GM12878 (cell line): ENCODE measurements around the gene DPP6. TPM values are rescaled to one million over a fixed set of nuclear protein-coding genes. Genes with fewer than 3 reads are reported as not detected.

Experiments used
- ATAC-seq: fragments of 200-7000 bp; cut with Tn5 transposase; 3 replicates; pipeline ENCODE4 v1.9.1; 2020; ENCODE audit warnings: mild to moderate bottlenecking, moderate library complexity
- BruUV-seq: library from RNA; stranded (reverse); fragments of 400-500 nt; replicated peaks from 2 replicates; lab custom pipeline; 2021; lab: Mats Ljungman, UMichigan
- CTCF ChIA-PET: fragments of 300-600 bp; sonication (Branson Sonifier 250); formaldehyde crosslinking; extraction: SDS; loops from one replicate; lab custom pipeline; 2021; ENCODE audit warnings: inconsistent platforms; lab: Yijun Ruan, JAX
- POLR2A ChIA-PET: fragments of 350-600 bp; formaldehyde crosslinking; extraction: SDS; loops from one replicate; lab custom pipeline; 2021; ENCODE audit warnings: inconsistent platforms; lab: Charles Lee
- RAD21 ChIA-PET: fragments of 300-600 bp; sonication (Branson Sonifier 250); formaldehyde crosslinking; loops from one replicate; lab custom pipeline; 2023; ENCODE audit warnings: antibody characterized with exemption; ENCODE audit not compliant: unreplicated experiment; lab: Charles Lee
- SMC1A ChIA-PET: fragments of 300-600 bp; sonication (Branson Sonifier 250); formaldehyde crosslinking; loops from one replicate; lab custom pipeline; 2023; ENCODE audit not compliant: unreplicated experiment, uncharacterized antibody; lab: Charles Lee
- DNase-seq: peaks from one replicate; pipeline ENCODE4 v3.0.0-alpha.2; 2011; ENCODE audit warnings: low read depth, low spot score
- FAIRE-seq: peaks from 3 replicates; lab custom pipeline; 2011; peaks lifted over from hg19 to GRCh38; lab: Jason Lieb, UNC
- H2AFZ ChIP-seq: 2 replicates; pipeline ENCODE4 v1.6.0; 2011; ENCODE audit warnings: low read depth, low read length, control low read depth; ENCODE audit not compliant: control insufficient read depth
- H3K27ac ChIP-seq: 2 replicates; pipeline ENCODE4 v1.5.1; 2011; ENCODE audit warnings: control low read depth; ENCODE audit not compliant: control insufficient read depth, insufficient read depth
- H3K27me3 ChIP-seq, 2 experiments: replicated peaks in 1 of 2; 2 replicates each; pipeline versions ENCODE4 v1.6.0 to v1.6.1; 2011; ENCODE audit warnings: low read length in 1 of 2; ENCODE audit not compliant: control insufficient read depth in 2 of 2, insufficient read depth in 2 of 2
- H3K36me3 ChIP-seq, 2 experiments: 2 replicates each; pipeline ENCODE4 v1.5.1; 2011; ENCODE audit warnings: low read length in 1 of 2; ENCODE audit not compliant: control insufficient read depth in 2 of 2, insufficient read depth in 2 of 2
- H3K4me1 ChIP-seq: 2 replicates; pipeline ENCODE4 v1.6.1; 2011; ENCODE audit warnings: mild to moderate bottlenecking, low read length, moderate library complexity, mixed read lengths; ENCODE audit not compliant: control insufficient read depth, insufficient read depth
- H3K4me2 ChIP-seq: 2 replicates; pipeline ENCODE4 v1.6.0; 2011; ENCODE audit warnings: control low read depth; ENCODE audit not compliant: control insufficient read depth, insufficient read depth
- H3K4me3 ChIP-seq: fragments of 200-600 bp; sonication (generic); 2 replicates; pipeline ENCODE4 v1.5.1; 2016
- H3K79me2 ChIP-seq: 2 replicates; pipeline ENCODE4 v1.6.0; 2011; ENCODE audit warnings: low read length; ENCODE audit not compliant: control insufficient read depth, insufficient read depth
- H3K9ac ChIP-seq: 2 replicates; pipeline ENCODE4 v1.8.0; 2011; ENCODE audit warnings: low read length, control low read depth, mixed read lengths; ENCODE audit not compliant: control insufficient read depth, insufficient read depth
- H3K9me3 ChIP-seq: replicated peaks from 3 replicates; pipeline ENCODE4 v1.5.1; 2011; ENCODE audit warnings: mild to moderate bottlenecking, low read length; ENCODE audit not compliant: control insufficient read depth, insufficient read depth
- H4K20me1 ChIP-seq: 2 replicates; pipeline ENCODE4 v1.6.0; 2011; ENCODE audit not compliant: control insufficient read depth, insufficient read depth
- ASH2L ChIP-seq: fragments of 300-600, 200-600 bp; sonication (generic); IDR thresholded peaks from 2 replicates; pipeline ENCODE4 v1.6.1; 2017; ENCODE audit warnings: low read depth, mild to moderate bottlenecking, borderline replicate concordance
- BRCA1 ChIP-seq: IDR thresholded peaks from 2 replicates; pipeline ENCODE4 v1.6.1; 2011; ENCODE audit warnings: low read depth, low read length, improper control_type of control experiment
- CBFB ChIP-seq: IDR thresholded peaks from 2 replicates; pipeline ENCODE4 v1.6.1; 2016; ENCODE audit warnings: antibody characterized with exemption, low read depth
- CBX5 ChIP-seq: sonication (generic); IDR thresholded peaks from 2 replicates; pipeline ENCODE4 v1.6.1; 2016; ENCODE audit warnings: low read depth, moderate library complexity, mild to moderate bottlenecking, inconsistent platforms
- CHD1 ChIP-seq: IDR thresholded peaks from 2 replicates; pipeline ENCODE4 v1.6.1; 2012; ENCODE audit warnings: low read depth, low read length, improper control_type of control experiment
- CHD4 ChIP-seq: fragments of 200-600 bp; sonication (generic); IDR thresholded peaks from 2 replicates; pipeline ENCODE4 v1.6.1; 2016; ENCODE audit warnings: mild to moderate bottlenecking
- EGR1 ChIP-seq, 2 experiments: IDR thresholded peaks; 1 replicate in 1 of 2; 2 replicates in 1 of 2; pipeline ENCODE4 v1.6.1; 2011 to 2012; ENCODE audit warnings: low read depth in 2 of 2, low read length in 2 of 2, borderline replicate concordance in 1 of 2, mild to moderate bottlenecking in 1 of 2, moderate library complexity in 1 of 2
- JUNB ChIP-seq: IDR thresholded peaks from 2 replicates; pipeline ENCODE4 v1.6.1; 2016; ENCODE audit warnings: antibody characterized with exemption, mild to moderate bottlenecking
- POLR2A ChIP-seq: IDR thresholded peaks from 2 replicates; pipeline ENCODE4 v1.6.1; 2011; ENCODE audit warnings: low read depth, mild to moderate bottlenecking, low read length
- POLR2AphosphoS2 ChIP-seq: IDR thresholded peaks from 2 replicates; pipeline ENCODE4 v1.6.1; 2011; ENCODE audit warnings: low read depth, mild to moderate bottlenecking, low read length, improper control_type of control experiment, moderate library complexity
- RB1 ChIP-seq: fragments of 450-650 bp; formaldehyde crosslinking; IDR thresholded peaks from 2 replicates; pipeline ENCODE4 v1.6.1; 2017; ENCODE audit warnings: mild to moderate bottlenecking, borderline replicate concordance
- RBBP5 ChIP-seq: fragments of 200-600 bp; sonication (generic); conservative IDR thresholded peaks from 2 replicates; pipeline ENCODE4 v1.6.1; 2016
- RCOR1 ChIP-seq: conservative IDR thresholded peaks from 2 replicates; pipeline ENCODE4 v1.6.1; 2012; ENCODE audit warnings: low read depth, low read length, improper control_type of control experiment
- SMAD5 ChIP-seq: IDR thresholded peaks from 2 replicates; pipeline ENCODE4 v1.6.1; 2016; ENCODE audit warnings: antibody characterized with exemption, low read depth
- ZBED1 ChIP-seq: IDR thresholded peaks from 2 replicates; pipeline ENCODE4 v1.6.1; 2016; ENCODE audit warnings: borderline replicate concordance
- ZNF274 ChIP-seq: IDR thresholded peaks from one replicate; pipeline ENCODE4 v1.8.0; 2011; ENCODE audit not compliant: insufficient read length, insufficient read depth
- ZZZ3 ChIP-seq: IDR thresholded peaks from 2 replicates; pipeline ENCODE4 v1.6.1; 2011; ENCODE audit warnings: low read depth; ENCODE audit not compliant: control insufficient read depth, insufficient read length
- WGBS: methylation state at CpG from one replicate; pipeline ENCODE4 v1.1.6; 2016; ENCODE audit warnings: low lambda C conversion rate; ENCODE audit not compliant: insufficient replicate concordance, insufficient coverage; ENCODE audit errors: missing lambda C conversion rate; 5-methylcytosine and 5-hydroxymethylcytosine counted together
- in situ Hi-C: fragments of 300-500 bp; cut with MboI; formaldehyde crosslinking; loops from 9 replicates; pipeline ENCODE4 v1.14.3; 2018; ENCODE audit warnings: mixed read lengths
- intact Hi-C: fragments of 100-400 bp; cut with micrococcal nuclease; formaldehyde crosslinking; loops from one replicate; pipeline ENCODE4 v1.14.2; 2022; ENCODE audit not compliant: unreplicated experiment
- polyA plus RNA-seq, 11 experiments: library from polyadenylated mRNA; depleted of rRNA in 4 of 11; unstranded in 6 of 11; stranded (reverse) in 5 of 11; fragments of >200 nt; fragmentation: Nextera tagmentation in 4 of 11; fragmentation: Illumina TruSeq in 1 of 11; extraction: Ambion mirVana in 4 of 11; extraction: Trizol in 1 of 11; gene quantifications; 1 replicate in 1 of 11; 2 replicates in 10 of 11; pipeline versions ENCODE4 v1.2.1 to v1.2.3, GENCODE V29; 2011 to 2016; ENCODE audit warnings: inconsistent platforms in 2 of 11, missing spikeins in 2 of 11, low read depth in 1 of 11
- total RNA-seq, 4 experiments: library from RNA; depleted of rRNA in 3 of 4; stranded (reverse); fragments of >200 nt in 3 of 4; fragmentation: Illumina TruSeq in 1 of 4; extraction: Trizol in 1 of 4; gene quantifications; 2 replicates each; pipeline versions ENCODE4 v1.2.1 to v1.2.3, GENCODE V29; 2013 to 2021
- TF ChIP-seq, protein P1 (sequence below), 3 experiments: IDR thresholded peaks in 2 of 3; conservative IDR thresholded peaks in 1 of 3; 2 replicates each; pipeline ENCODE4 v1.5.1; 2011; ENCODE audit warnings: low read depth in 3 of 3, low read length in 3 of 3, mild to moderate bottlenecking in 3 of 3, control low read depth in 2 of 3, moderate library complexity in 2 of 3, inconsistent platforms in 1 of 3, mixed read lengths in 1 of 3; ENCODE audit not compliant: control insufficient read depth in 2 of 3, insufficient read depth in 1 of 3; ENCODE audit errors: extremely low read depth in 1 of 3
- TF ChIP-seq, protein P2 (sequence below): fragments of 450-650 bp; IDR thresholded peaks from 2 replicates; pipeline ENCODE4 v1.6.1; 2017; ENCODE audit warnings: mild to moderate bottlenecking

Gene DPP6
- total and polyA plus RNA-seq, 10 of the 15 experiments (the other 5 are each of a cell fraction or from before 2014, with no cell fraction given) = not detected

DNA sequence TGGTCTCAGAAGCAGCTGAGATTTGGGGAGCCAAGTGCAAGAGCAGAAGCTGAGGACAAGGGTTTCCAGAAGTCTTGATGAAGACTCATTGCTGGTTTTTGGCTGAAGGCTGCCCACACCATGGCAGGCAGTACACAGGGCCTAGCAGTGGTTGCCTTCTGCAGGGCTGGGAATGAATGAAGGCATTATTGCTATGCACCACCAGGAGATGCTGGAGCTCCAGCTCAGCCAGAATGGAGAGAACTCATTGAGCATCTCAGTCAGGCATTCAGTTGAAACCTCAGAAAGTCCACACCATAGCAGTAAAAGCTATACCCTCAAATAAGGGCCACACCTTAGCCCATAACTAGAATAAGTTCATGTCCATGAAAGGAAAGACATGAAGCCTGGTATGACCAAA lies 190.5 kb downstream of the DPP6 start:
- BruUV-seq = no TSS peak
- no peak overlapping the region for H3K4me2 ChIP-seq
- CTCF ChIA-PET = no interaction called here

DNA sequence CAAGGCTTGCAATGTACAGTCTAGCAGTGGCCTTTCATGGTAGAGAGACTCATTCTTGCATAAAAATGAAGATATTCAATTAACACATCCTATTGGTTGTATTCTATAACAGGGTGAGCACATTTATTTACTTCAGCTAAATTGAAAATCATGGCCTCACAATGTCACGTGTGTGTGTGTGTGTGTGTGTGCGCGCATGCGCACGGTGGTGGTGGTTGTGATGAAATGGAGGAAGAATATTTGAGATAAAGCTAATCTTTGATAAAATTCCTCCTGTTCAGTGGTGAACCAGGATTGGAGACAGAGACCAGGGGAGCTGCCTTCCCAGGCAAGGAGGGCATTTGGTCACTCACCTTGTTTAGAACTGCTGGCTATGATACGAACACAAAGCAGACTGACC lies 199.8 kb downstream of the DPP6 start:
- Histone ChIP-seq H3K27me3 (no peaks in the 10 kb centered on the region), H3K36me3 (no peaks in the 10 kb centered on the region), H4K20me1 (no peaks in the 10 kb centered on the region), H3K4me3 (no peak overlapping the region), H3K27ac (no peak overlapping the region), H3K79me2 (no peaks in the 10 kb centered on the region), H3K4me2 (no peak overlapping the region), H3K4me1 (no peaks in the 10 kb centered on the region)
- in situ Hi-C loops (no loop called here), intact Hi-C loops (no loop called here)
- ChIA-PET POLR2A (no interaction called here), SMC1A (no interaction called here)
- 62% methylated on average over 6 of the region's 6 CpGs for WGBS
- no TSS peak for BruUV-seq
- ATAC-seq = no peak
- TF ChIP-seq RB1 (no peak), ZZZ3 (no peak), RBBP5 (no peak), ZBED1 (no peak), JUNB (no peak), RCOR1 (no peak), BRCA1 (no peak), EGR1 (IDR thresholded peaks at IDR 0.05; ENCODE audit: borderline replicate concordance in 1 of 2, low read depth in 2 of 2, low read length in 2 of 2) (no peak), POLR2AphosphoS2 (no peak), ASH2L (no peak), SMAD5 (no peak), CHD4 (no peak)
- TF ChIP-seq, protein P1, sequence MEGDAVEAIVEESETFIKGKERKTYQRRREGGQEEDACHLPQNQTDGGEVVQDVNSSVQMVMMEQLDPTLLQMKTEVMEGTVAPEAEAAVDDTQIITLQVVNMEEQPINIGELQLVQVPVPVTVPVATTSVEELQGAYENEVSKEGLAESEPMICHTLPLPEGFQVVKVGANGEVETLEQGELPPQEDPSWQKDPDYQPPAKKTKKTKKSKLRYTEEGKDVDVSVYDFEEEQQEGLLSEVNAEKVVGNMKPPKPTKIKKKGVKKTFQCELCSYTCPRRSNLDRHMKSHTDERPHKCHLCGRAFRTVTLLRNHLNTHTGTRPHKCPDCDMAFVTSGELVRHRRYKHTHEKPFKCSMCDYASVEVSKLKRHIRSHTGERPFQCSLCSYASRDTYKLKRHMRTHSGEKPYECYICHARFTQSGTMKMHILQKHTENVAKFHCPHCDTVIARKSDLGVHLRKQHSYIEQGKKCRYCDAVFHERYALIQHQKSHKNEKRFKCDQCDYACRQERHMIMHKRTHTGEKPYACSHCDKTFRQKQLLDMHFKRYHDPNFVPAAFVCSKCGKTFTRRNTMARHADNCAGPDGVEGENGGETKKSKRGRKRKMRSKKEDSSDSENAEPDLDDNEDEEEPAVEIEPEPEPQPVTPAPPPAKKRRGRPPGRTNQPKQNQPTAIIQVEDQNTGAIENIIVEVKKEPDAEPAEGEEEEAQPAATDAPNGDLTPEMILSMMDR (IDR thresholded peaks at IDR 0.05 in 2 of 3, conservative IDR thresholded peaks at IDR 0.05 in 1 of 3; ENCODE audit: control insufficient read depth in 2 of 3, extremely low read depth in 1 of 3, insufficient read depth in 1 of 3, low read depth in 3 of 3, low read length in 3 of 3) = no peak
- TF ChIP-seq, protein P2, sequence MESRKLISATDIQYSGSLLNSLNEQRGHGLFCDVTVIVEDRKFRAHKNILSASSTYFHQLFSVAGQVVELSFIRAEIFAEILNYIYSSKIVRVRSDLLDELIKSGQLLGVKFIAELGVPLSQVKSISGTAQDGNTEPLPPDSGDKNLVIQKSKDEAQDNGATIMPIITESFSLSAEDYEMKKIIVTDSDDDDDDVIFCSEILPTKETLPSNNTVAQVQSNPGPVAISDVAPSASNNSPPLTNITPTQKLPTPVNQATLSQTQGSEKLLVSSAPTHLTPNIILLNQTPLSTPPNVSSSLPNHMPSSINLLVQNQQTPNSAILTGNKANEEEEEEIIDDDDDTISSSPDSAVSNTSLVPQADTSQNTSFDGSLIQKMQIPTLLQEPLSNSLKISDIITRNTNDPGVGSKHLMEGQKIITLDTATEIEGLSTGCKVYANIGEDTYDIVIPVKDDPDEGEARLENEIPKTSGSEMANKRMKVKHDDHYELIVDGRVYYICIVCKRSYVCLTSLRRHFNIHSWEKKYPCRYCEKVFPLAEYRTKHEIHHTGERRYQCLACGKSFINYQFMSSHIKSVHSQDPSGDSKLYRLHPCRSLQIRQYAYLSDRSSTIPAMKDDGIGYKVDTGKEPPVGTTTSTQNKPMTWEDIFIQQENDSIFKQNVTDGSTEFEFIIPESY = no peak
- TF ChIP-seq, all 136 proteins: peak for 0
- CTCF ChIA-PET = no interaction called here
- DNase-seq (no peak), FAIRE-seq (no peak)
- no peak overlapping the region for H3K9ac ChIP-seq
- H3K9me3 ChIP-seq = no peaks in the 10 kb centered on the region
- RAD21 ChIA-PET = no interaction called here
- H2AFZ ChIP-seq = no peak overlapping the region

More for the DNA sequence above, 190.5 kb downstream of the DPP6 start:
- POLR2A ChIA-PET = no interaction called here
- H4K20me1 ChIP-seq = no peaks in the 10 kb centered on the region
- RAD21 ChIA-PET = no interaction called here
- no peaks in the 10 kb centered on the region for H3K36me3 ChIP-seq
- H3K27me3 ChIP-seq = no peaks in the 10 kb centered on the region
- no peak overlapping the region for H2AFZ ChIP-seq
- TF ChIP-seq POLR2A (no peak), CBX5 (no peak), CBFB (no peak), ZNF274 (no peak), CHD1 (no peak)
- H3K9ac ChIP-seq = no peak overlapping the region
- no peak overlapping the region for H3K4me3 ChIP-seq
- FAIRE-seq (no peak), ATAC-seq (no peak), DNase-seq (no peak)
- SMC1A ChIA-PET = no interaction called here
- in situ Hi-C loops (no loop called here), intact Hi-C loops (no loop called here)
- no peaks in the 10 kb centered on the region for H3K4me1 ChIP-seq
- no peak overlapping the region for H3K27ac ChIP-seq
- no peaks in the 10 kb centered on the region for H3K79me2 ChIP-seq
- H3K9me3 ChIP-seq = no peaks in the 10 kb centered on the region; the same call in 2 of the 3 replicates
